BE2C (cell line): ENCODE data around the gene VASH1.
"Not testable (repeated sequence)": the region's sequence is repeated elsewhere in the genome, so short reads cannot be mapped to it uniquely, and the experiment has no call there.

Experiments
- DNase-seq: peaks from one replicate; pipeline ENCODE4 v3.0.0-alpha.2; 2020
- H3K27me3 ChIP-seq: fragments of 250-450 bp; sonication (Bioruptor Pico); 2 replicates; pipeline ENCODE4 v1.5.1; 2020; ENCODE audit warnings: mild to moderate bottlenecking
- H3K36me3 ChIP-seq: fragments of 250-450 bp; sonication (Bioruptor Pico); 2 replicates; pipeline ENCODE4 v1.5.1; 2020; ENCODE audit warnings: mild to moderate bottlenecking
- H3K4me1 ChIP-seq: fragments of 250-450 bp; sonication (Bioruptor Pico); 2 replicates; pipeline ENCODE4 v1.5.1; 2020
- H3K4me3 ChIP-seq: 2 replicates; pipeline ENCODE4 v1.5.1; 2011; ENCODE audit warnings: low read depth, low read length
- H3K9me3 ChIP-seq: fragments of 250-450 bp; sonication (Bioruptor Pico); 2 replicates; pipeline ENCODE4 v1.5.1; 2020
- CTCF ChIP-seq: IDR thresholded peaks from 2 replicates; pipeline ENCODE4 v1.5.1; 2012; ENCODE audit warnings: mild to moderate bottlenecking, low read depth, low read length

VASH1 gene

GRCh38 chr14:76717508-76718290 lies 43.6 kb upstream of the VASH1 start:
- no peak for TF ChIP-seq CTCF
- peaks cover 26% of the 10 kb centered on the region for H3K4me1 ChIP-seq
- no peaks in the 10 kb centered on the region for H3K27me3 ChIP-seq
- H3K36me3 ChIP-seq, result no peaks in the 10 kb centered on the region
- DNase-seq, result no peak
- no peaks in the 10 kb centered on the region for H3K9me3 ChIP-seq
- no peak overlapping the region for H3K4me3 ChIP-seq

DNA sequence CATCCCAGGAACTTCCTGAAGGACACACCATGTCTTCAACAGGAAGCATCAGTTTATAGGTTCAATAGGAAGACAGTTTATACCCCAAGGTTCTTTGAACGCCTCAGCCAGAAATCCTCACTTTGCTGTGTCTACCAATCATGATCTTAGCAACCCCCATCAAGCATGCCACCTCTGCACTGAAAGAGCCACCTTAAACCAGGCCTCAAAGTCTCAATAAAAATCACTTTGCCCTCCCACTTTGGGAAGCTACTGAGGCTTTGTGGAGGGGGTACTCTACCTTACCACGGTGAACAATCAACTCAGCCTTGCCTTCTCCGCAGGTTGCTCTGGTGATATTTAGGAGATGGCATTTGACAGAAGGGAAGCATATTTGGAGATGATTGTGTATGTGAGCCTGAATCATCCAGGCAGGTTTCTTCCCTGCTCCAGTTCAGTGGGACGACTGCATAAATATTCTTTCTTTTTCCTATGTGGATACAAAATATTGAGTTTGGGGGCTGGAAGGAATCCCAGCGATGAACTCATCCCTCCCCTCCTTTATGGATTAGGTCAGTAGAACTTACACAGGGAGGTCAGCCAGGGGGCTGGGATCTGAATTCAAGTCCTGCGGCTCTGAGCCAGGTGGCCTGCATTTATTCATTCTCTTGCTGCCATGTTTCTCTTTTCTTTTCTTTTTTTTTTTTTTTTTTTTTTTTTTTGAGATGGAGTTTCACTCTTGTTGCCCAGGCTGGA lies 42.8 kb upstream of the VASH1 start:
- no peaks in the 10 kb centered on the region for H3K27me3 ChIP-seq
- H3K36me3 ChIP-seq, result no peaks in the 10 kb centered on the region
- TF ChIP-seq CTCF, result no peak
- DNase-seq, result no peak
- no peaks in the 10 kb centered on the region for H3K9me3 ChIP-seq
- H3K4me3 ChIP-seq, result no peak overlapping the region
- H3K4me1 ChIP-seq, result peaks cover 26% of the 10 kb centered on the region

DNA sequence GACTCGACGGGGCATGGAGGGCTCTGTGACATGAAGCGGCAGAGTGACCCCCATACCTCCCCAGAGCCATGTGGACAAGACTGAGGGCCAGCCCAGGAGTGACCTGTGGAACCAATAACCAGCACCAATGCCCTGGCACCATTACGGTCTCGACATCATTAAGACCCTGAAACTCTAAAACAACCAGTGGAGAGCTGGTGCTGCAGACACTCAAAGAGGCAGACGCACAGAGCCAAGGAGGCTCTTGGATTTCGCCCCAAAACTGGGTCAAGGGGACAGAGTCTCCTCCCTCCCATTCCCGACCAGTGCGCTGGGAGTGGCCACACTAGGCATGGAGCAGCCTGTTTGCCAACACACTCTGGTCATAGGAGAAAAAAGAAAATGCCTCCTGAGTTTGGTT lies 41.6 kb upstream of the VASH1 start:
- no peaks in the 10 kb centered on the region for H3K27me3 ChIP-seq
- H3K4me1 ChIP-seq, result peaks cover 26% of the 10 kb centered on the region
- no peak overlapping the region for H3K4me3 ChIP-seq
- no peak for DNase-seq
- no peaks in the 10 kb centered on the region for H3K36me3 ChIP-seq
- no peaks in the 10 kb centered on the region for H3K9me3 ChIP-seq
- TF ChIP-seq CTCF, result no peak

GRCh38 chr14:76720382-76720813 lies 40.9 kb upstream of the VASH1 start:
- Histone ChIP-seq H3K36me3 (no peaks in the 10 kb centered on the region), H3K9me3 (no peaks in the 10 kb centered on the region), H3K4me3 (no peak overlapping the region), H3K4me1 (peaks cover 24% of the 10 kb centered on the region), H3K27me3 (no peaks in the 10 kb centered on the region)
- DNase-seq, result peak; percentile 78
- TF ChIP-seq CTCF, result no peak

DNA sequence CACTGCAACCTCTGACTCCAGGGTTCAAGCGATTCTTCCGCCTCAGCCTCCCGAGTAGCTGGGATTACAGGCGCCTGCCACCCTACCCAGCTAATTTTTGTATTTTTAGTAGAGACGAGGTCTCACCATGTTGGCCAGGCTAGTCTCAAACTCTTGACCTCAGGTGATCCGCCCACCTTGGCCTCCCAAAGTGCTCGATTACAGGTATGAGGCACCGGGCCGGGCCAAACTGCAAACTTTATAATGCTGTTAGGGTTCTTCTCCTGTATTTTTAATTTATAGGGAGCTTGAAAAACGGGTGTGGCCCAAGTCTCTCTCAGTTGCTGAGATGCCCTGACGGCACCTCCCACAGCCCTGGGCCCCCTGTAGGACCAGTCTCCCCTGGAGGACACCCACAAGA lies 39.8 kb upstream of the VASH1 start:
- H3K27me3 ChIP-seq, H3K4me3 ChIP-seq, DNase-seq, H3K9me3 ChIP-seq, H3K36me3 ChIP-seq: not testable (repeated sequence)
- H3K4me1 ChIP-seq, result peaks cover 13% of the 10 kb centered on the region

- DNase-seq, result no peak
- Histone ChIP-seq H3K36me3 (no peaks in the 10 kb centered on the region), H3K27me3 (no peaks in the 10 kb centered on the region), H3K4me1 (peaks cover 10% of the 10 kb centered on the region), H3K4me3 (no peak overlapping the region), H3K9me3 (no peaks in the 10 kb centered on the region)
- TF ChIP-seq CTCF, result no peak
Observed at GRCh38 chr14:76724651-76725550, 36.4 kb upstream of the VASH1 start.
